Testis (tissue), 2 donors: ENCODE measurements around the gene MKNK1.

Source experiments
- CTCF ChIP-seq, 3 experiments: fragments of 450-650 bp in 2 of 3; fragments of 200-600 bp in 1 of 3; sonication (generic) in 1 of 3; IDR thresholded peaks; one replicate each; pipeline ENCODE4 v1.5.1; 2016 to 2019; ENCODE audit warnings: antibody characterized with exemption in 3 of 3, mild to moderate bottlenecking in 2 of 3, moderate library complexity in 1 of 3
- POLR2A ChIP-seq: fragments of 450-650 bp; IDR thresholded peaks from one replicate; pipeline ENCODE4 v1.6.1; 2017; ENCODE audit warnings: antibody characterized with exemption, mild to moderate bottlenecking, moderate library complexity

- TF ChIP-seq CTCF (IDR thresholded peaks at IDR 0.05) (peak in 1 of 3 experiments; percentile 1), POLR2A (peak; percentile 79)
Observed at GRCh38 chr1:46603858-46604549, at the start of gene MKNK1.
